ENCODE results near the gene ERG.

The ERG gene

DNA sequence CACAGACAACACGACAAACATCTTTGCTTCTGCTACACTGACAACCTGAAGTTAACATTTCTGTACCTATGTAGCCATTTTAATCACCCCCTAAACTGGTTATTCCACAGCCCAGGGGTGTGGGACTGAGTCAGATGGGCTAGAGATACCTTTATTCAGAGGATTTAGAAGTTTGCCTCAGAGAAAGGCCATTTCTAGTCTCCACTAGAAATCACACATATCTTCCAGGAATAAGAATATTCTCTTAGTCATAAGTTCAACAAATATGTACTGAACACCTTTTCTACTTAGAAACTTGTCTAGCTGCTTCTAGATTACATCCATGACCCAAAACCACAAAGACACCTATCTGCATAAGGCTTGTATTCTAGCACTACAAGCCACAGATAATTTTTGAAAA is 38.8 kb downstream of the ERG start:
- Histone ChIP-seq H2AFZ (no peak overlapping the region), H3K4me3 (ENCODE audit: low read depth, low read length) (no peak overlapping the region), H3K36me3 (ENCODE audit: control insufficient read depth, insufficient read depth, low read length) (no peaks in the 10 kb centered on the region), H3K4me2 (ENCODE audit: low read length) (no peak overlapping the region), H3K27me3 (ENCODE audit: control insufficient read depth, insufficient read depth, low read length) (no peaks in the 10 kb centered on the region), H3K27ac (no peak overlapping the region), H3K9me3 (ENCODE audit: control insufficient read depth, low read length) (no peaks in the 10 kb centered on the region), H3K79me2 (no peaks in the 10 kb centered on the region), H3K4me1 (no peaks in the 10 kb centered on the region), H3K9ac (no peak overlapping the region)
- TF ChIP-seq, protein P1, sequence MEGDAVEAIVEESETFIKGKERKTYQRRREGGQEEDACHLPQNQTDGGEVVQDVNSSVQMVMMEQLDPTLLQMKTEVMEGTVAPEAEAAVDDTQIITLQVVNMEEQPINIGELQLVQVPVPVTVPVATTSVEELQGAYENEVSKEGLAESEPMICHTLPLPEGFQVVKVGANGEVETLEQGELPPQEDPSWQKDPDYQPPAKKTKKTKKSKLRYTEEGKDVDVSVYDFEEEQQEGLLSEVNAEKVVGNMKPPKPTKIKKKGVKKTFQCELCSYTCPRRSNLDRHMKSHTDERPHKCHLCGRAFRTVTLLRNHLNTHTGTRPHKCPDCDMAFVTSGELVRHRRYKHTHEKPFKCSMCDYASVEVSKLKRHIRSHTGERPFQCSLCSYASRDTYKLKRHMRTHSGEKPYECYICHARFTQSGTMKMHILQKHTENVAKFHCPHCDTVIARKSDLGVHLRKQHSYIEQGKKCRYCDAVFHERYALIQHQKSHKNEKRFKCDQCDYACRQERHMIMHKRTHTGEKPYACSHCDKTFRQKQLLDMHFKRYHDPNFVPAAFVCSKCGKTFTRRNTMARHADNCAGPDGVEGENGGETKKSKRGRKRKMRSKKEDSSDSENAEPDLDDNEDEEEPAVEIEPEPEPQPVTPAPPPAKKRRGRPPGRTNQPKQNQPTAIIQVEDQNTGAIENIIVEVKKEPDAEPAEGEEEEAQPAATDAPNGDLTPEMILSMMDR (IDR thresholded peaks at IDR 0.05), result no peak

DNA sequence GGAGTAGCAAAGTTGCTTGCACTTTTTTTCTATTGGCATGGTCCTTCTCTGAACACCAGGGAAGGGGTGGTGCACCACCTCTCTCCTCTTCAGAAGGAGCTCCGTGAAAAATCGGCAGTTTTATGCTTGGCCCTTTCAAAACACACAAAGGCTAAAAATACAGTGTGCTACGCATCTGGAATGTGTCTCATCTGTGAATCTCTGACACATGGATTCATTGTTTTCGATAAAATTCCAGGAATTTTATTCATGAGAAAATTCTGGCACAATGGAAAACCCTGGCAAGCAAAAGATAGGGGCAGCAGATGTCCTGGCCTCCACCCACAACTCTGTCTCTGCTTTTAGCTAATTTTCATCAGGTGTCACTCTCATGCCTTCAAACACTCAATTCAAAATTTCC is 42.9 kb downstream of the ERG start:
- Histone ChIP-seq H3K9ac (no peak overlapping the region), H3K27me3 (ENCODE audit: control insufficient read depth, insufficient read depth, low read length) (no peaks in the 10 kb centered on the region), H3K79me2 (no peaks in the 10 kb centered on the region), H2AFZ (no peak overlapping the region), H3K9me3 (ENCODE audit: control insufficient read depth, low read length) (no peaks in the 10 kb centered on the region), H3K36me3 (ENCODE audit: control insufficient read depth, insufficient read depth, low read length) (no peaks in the 10 kb centered on the region), H3K4me1 (no peaks in the 10 kb centered on the region), H3K4me3 (ENCODE audit: low read depth, low read length) (no peak overlapping the region), H3K27ac (no peak overlapping the region), H3K4me2 (ENCODE audit: low read length) (no peak overlapping the region)
- TF ChIP-seq, protein P1 (IDR thresholded peaks at IDR 0.05), result no peak

DNA sequence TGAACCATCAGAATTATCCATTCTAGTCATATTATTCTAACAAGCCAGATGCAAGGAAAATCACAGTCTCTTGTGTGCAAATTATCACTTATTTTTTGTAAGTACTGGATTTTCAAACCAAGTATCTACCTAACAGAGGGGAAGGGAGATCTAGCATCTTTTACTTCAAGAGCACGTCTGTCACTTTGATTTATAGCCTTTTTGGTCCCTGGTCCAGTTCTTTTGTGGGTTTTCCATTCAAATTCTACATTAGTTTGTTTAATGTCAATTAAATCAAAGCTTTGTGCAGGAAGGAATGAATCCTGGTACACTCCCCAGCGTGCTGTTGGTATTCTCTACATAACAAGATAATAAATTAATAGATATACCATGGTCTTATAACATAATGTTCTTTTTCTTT is 43.6 kb downstream of the ERG start:
- no peak overlapping the region for H3K9ac ChIP-seq
- H3K79me2 ChIP-seq, result no peaks in the 10 kb centered on the region
- no peak overlapping the region for H3K4me2 ChIP-seq (ENCODE audit: low read length)
- no peaks in the 10 kb centered on the region for H3K27me3 ChIP-seq (ENCODE audit: control insufficient read depth, insufficient read depth, low read length)
- no peaks in the 10 kb centered on the region for H3K4me1 ChIP-seq
- H3K4me3 ChIP-seq (ENCODE audit: low read depth, low read length), result no peak overlapping the region
- no peak overlapping the region for H2AFZ ChIP-seq
- TF ChIP-seq, protein P1 (IDR thresholded peaks at IDR 0.05), result no peak
- no peaks in the 10 kb centered on the region for H3K36me3 ChIP-seq (ENCODE audit: control insufficient read depth, insufficient read depth, low read length)
- H3K9me3 ChIP-seq (ENCODE audit: control insufficient read depth, low read length), result no peaks in the 10 kb centered on the region
- no peak overlapping the region for H3K27ac ChIP-seq

DNA sequence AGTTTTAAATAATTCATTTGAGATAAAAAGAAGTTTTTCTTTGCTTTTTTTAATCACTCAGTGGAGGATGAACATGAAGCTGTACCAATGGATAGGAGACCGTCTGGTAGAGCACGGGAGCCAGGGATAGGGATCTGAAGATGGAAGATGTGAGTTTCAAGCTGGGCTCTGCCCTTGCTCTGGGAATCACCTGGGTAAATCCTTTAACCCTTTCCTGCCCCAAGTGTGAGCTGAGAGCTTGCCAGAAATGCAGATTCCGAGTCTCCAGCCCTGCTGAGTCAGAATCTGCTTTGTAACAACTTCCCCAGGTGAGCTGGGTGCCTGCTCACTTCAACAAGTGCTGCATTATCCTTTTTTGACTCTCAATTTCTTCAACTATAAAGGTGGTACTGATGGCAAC is 44.1 kb downstream of the ERG start:
- no peaks in the 10 kb centered on the region for H3K4me1 ChIP-seq
- H2AFZ ChIP-seq, result no peak overlapping the region
- H3K9ac ChIP-seq, result no peak overlapping the region
- H3K79me2 ChIP-seq, result no peaks in the 10 kb centered on the region
- H3K4me3 ChIP-seq (ENCODE audit: low read depth, low read length), result no peak overlapping the region
- no peaks in the 10 kb centered on the region for H3K27me3 ChIP-seq (ENCODE audit: control insufficient read depth, insufficient read depth, low read length)
- no peak overlapping the region for H3K4me2 ChIP-seq (ENCODE audit: low read length)
- no peaks in the 10 kb centered on the region for H3K36me3 ChIP-seq (ENCODE audit: control insufficient read depth, insufficient read depth, low read length)
- no peak overlapping the region for H3K27ac ChIP-seq
- TF ChIP-seq, protein P1 (IDR thresholded peaks at IDR 0.05), result no peak
- H3K9me3 ChIP-seq (ENCODE audit: control insufficient read depth, low read length), result no peaks in the 10 kb centered on the region

DNA sequence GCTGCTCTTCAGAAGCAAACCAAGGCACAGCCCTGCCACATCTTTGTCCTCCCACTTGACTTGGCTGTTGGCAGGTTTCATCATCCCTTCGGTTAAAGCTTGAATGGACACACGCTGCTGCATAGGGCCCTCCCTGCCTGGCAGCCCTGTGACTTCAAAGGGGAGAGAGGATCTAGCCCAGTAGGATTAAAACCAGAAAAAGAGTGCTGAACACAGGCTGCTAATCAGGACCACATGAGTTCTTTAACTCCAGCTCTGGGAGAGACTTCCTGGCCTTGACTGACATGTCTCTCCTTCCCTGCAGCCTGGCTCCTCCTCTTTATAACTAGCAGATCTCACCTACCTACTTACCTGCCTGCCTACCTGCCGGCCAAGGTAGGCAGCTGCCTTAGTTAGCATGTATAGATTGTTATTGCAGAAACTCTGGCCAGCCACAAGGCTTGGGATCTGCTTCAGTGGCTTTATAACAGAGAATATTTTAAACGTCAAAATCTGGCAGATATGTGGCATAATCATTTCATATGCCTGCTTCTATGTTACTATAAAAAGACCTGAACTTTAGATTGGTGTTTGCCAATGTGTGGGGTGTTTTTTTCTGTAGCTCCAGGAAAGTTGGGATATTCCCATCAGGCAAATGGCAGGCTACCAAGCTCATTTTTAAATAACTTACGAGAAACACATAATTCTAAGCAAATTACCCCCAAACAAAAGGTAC is 49.4 kb downstream of the ERG start:
- no peak overlapping the region for H3K4me3 ChIP-seq (ENCODE audit: low read depth, low read length)
- no peak overlapping the region for H2AFZ ChIP-seq
- no peaks in the 10 kb centered on the region for H3K36me3 ChIP-seq (ENCODE audit: control insufficient read depth, insufficient read depth, low read length)
- no peaks in the 10 kb centered on the region for H3K79me2 ChIP-seq
- TF ChIP-seq, protein P1 (IDR thresholded peaks at IDR 0.05), result no peak
- H3K4me1 ChIP-seq, result no peaks in the 10 kb centered on the region
- H3K9me3 ChIP-seq (ENCODE audit: control insufficient read depth, low read length), result no peaks in the 10 kb centered on the region
- H3K27me3 ChIP-seq (ENCODE audit: control insufficient read depth, insufficient read depth, low read length), result no peaks in the 10 kb centered on the region
- H3K9ac ChIP-seq, result no peak overlapping the region
- H3K27ac ChIP-seq, result no peak overlapping the region
- H3K4me2 ChIP-seq (ENCODE audit: low read length), result no peak overlapping the region

Measured in parathyroid adenoma (tissue), 2 donors.